Right lobe of liver (tissue), 4 donors: ENCODE measurements around the gene RADIL.

Experiments
- CTCF ChIP-seq, 4 donors: fragments of 200-600 bp in 3 of 4; fragments of 450-650 bp in 1 of 4; IDR thresholded peaks; one replicate each; pipeline versions ENCODE4 v1.5.1 to v1.8.0; 2016 to 2022; ENCODE audit warnings: antibody characterized with exemption in 4 of 4, mild to moderate bottlenecking in 2 of 4
- POLR2A ChIP-seq: fragments of 450-650 bp; IDR thresholded peaks from one replicate; pipeline ENCODE4 v1.6.1; 2017; ENCODE audit warnings: antibody characterized with exemption, mild to moderate bottlenecking
- donor health status: DM: no; HTN: no; CAD: no.
- donor health status: DM: no; HTN: no; CAD: no.
- donor health status: DM: no; HTN: yes; CAD: no.

GRCh38 chr7:4764402-4765007 lies 119.0 kb downstream of the RADIL start:
- no peak for TF ChIP-seq POLR2A
- no peak for TF ChIP-seq CTCF (IDR thresholded peaks at IDR 0.05)
